SIG-M5 treated with dmso at 0.1 percent for 504 hours (cell line): ENCODE data around the gene CERS3.
"Not testable (repeated sequence)": the region's sequence is repeated elsewhere in the genome, so short reads cannot be mapped to it uniquely, and the experiment has no call there.

Experiments
- DNase-seq: peaks from one replicate; lab custom pipeline; 2025; ENCODE audit not compliant: unreplicated experiment; lab: John Stamatoyannopoulos, UW

Gene CERS3

GRCh38 chr15:100468285-100468684 is 60.5 kb downstream of the CERS3 start:
- no peak for DNase-seq

DNA sequence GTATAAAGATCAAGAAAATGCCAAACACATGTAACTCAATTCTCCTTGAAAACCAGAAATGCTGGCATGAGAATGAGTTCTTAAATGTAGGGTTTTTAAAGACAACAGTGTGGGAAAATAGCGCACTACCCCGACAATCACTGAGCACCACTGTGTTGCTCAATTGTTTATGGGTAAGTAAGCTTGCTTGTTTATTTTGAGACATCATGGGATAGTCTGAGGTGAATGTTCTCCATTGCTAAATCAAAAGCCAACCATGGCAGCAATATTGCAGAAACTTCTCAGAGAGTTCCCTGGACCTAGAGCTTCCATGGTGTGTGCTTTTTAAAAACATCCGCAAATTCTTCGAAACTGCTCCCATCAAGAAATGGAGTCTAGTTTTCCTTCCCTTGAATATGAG is 62.7 kb downstream of the CERS3 start:
- DNase-seq = no peak

DNA sequence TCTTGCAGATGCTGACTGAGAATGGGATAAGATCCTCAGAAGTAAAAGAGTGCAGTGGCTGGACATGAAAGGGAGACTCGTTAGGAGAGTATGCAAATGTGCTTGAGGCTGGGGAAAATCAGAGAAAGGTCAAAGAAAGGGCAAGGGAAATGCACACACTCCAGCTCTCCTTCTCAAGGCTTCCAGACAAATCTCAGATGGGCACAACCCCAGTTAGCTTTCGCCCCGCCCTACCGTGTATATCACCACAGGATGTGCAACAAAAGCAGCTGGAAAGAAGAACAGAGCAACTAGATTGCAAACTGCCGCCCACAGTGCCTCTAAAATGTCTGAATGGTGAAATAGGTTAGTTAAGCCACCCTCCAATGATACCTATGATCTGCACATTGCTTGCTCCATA is 63.9 kb downstream of the CERS3 start:
- no peak for DNase-seq

DNA sequence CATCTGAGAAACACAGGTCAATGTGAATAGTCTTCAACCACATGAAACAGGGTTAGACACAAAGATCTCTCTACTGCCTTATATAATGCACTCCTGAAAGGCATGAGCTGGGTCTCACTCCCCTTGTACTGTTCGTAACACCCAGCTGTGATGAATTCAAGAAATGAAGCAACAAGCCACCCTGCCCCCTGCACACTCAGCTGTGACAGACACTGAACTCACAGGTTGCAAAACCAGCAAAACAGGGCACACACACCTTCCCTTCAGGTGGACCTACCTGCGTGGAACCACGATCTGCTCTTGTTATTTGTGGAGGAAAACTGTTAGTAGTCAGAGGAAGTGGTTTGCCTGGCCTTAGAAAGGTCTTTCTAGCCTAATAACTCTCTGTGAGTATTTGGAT is 64.5 kb downstream of the CERS3 start:
- no peak for DNase-seq

DNA sequence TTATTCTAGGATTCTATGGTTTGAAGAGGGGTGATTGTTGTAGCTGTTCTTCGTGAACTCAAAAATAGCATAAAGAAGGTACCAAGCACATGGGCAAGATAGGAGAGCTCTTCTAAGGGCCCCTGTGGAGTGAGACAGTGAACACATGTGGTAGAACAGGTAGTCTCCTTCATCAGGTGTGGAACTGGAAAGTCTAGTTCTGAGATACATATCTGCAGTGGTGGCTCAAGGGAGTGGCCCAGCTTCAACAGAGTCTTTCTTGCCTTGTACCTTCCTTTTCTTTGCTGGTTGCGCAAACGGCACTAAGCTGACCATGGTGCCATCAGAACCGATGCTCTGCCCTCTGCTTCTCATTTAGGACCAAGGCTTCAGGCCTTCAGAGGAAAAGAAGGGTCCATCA is 65.2 kb downstream of the CERS3 start:
- DNase-seq = peak; percentile 70

- DNase-seq = no peak
Observed at GRCh38 chr15:100461049-100461448, 67.7 kb downstream of the CERS3 start.

- no peak for DNase-seq
Observed at GRCh38 chr15:100457201-100457600, 71.5 kb downstream of the CERS3 start.

DNA sequence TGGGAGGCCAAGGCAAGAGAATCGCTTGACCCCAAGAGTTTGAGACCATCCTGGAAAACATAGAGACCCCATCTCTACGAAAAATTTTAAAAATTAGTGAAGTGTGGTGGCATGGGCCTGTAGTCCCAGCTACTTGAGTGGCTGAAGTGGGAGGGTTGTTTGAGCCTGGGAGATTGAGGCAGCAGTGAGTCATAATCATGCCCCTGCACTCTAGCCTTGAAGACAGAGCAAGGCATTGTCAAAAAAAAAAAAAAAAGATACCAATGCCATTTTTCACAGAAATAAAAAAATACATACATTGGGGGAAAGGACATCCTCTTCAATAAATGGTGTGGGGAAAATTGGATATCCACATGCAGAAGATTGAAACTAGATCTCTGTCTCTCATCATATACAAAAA is 74.6 kb downstream of the CERS3 start:
- no peak for DNase-seq

DNA sequence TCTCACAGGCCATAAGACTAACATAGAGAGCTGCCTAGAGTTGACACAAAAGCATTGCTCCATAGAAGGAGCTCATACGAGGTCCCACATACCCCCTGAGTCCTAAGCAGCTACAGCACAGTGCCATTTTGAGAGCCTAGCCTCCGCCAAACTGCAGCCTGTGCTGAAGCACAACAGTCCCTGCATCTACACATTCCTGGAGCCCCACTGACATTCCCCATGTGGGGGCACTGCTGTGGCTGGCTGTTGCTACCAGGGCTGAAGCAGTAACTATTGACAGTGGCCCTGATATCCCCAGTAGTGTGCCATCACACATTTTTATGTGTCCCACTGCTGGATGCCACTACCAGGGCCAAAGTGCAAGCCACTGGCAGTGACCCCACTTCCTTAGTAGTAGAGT is 80.3 kb downstream of the CERS3 start:
- DNase-seq = no peak

DNA sequence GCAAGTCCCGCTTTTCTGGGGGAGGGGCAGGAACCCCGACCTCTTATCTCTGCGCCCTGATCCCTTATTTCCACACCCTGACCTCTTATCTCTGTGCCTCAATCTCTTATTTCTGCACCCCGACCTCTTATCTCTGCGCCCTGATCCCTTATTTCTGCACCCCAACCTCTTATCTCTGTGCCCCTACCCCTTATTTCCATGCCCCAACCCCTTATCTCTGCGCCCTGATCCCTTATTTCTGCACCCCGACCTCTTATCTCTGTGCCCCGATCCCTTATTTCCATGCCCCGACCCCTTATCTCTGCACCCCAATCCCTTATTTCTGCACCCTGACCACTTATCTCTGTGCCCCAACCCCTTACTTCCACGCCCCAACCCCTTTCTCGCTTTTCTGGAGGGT is 87.7 kb downstream of the CERS3 start:
- not testable (repeated sequence) for DNase-seq

DNA sequence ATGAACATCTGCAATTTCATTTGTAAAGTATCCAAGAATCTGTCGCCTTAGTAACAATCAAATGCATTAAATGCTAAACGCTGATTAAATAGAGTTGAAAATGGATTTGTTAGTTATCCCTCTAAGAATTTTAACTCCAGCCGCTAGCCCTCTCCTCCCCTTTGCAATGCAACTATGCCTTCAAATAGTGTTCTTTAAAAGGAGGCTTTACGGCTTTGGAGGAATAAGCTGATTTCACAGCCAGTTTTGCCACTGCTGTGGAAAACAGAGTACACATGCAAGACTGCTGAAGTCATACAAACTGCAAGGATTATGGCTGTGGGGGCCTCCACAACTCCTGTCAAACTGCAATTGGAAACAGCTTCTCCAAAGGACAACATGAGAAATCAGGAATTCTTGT is 89.2 kb downstream of the CERS3 start:
- DNase-seq = no peak

GRCh38 chr15:100438570-100438969 is 90.2 kb downstream of the CERS3 start:
- peak; percentile 26 for DNase-seq

- DNase-seq = no peak
Observed at GRCh38 chr15:100437261-100437660, 91.5 kb downstream of the CERS3 start.

DNA sequence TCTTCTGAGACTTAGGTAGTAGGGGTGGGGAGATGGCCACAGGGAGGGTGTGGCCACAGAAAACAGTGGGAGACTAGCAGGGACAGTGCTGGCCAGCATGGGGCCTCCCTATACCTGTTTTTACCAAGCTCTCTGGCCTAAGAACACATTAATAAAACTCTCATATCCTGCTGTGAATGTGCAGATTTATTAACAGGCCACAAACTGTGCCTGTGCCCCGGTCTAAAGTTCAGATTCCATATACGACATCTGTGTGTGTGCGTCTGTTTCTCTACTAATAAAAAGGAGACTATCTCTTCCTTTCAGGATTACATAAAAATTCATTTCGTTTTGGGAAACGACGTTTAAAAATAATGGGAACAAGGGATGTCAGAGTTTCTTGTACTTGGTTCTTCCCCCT is 94.2 kb downstream of the CERS3 start:
- DNase-seq = no peak

- DNase-seq = no peak
Observed at GRCh38 chr15:100434038-100434437, 94.7 kb downstream of the CERS3 start.

- DNase-seq = no peak
Observed at GRCh38 chr15:100433304-100433703, 95.4 kb downstream of the CERS3 start.

GRCh38 chr15:100430411-100430810 is 98.3 kb downstream of the CERS3 start:
- DNase-seq = no peak

GRCh38 chr15:100429116-100429728 is 99.5 kb downstream of the CERS3 start:
- no peak for DNase-seq

GRCh38 chr15:100426937-100427336 is 101.8 kb downstream of the CERS3 start:
- DNase-seq = no peak

GRCh38 chr15:100405179-100405578 is 123.6 kb downstream of the CERS3 start:
- DNase-seq = no peak

DNA sequence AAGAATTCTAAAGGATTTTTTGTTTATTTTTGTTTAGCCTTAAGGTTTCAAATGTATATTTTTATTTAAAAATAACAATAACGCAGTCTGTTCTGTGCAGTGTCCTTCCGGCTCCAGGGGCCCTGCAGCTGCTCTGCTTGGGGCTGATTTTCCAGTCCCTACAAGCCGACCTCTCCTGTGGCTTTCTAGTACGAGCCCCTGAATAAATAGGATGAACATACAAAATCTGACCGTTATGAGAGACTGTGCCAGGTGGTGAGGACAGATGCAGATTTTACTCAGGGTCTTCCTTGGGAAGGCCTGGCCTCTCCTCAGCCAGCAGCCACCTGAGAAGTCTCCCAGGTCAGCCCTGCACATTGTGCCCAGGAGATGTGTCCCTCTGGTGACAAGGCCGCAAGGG is 127.8 kb downstream of the CERS3 start:
- DNase-seq = no peak

GRCh38 chr15:100394736-100395440 is 133.9 kb downstream of the CERS3 start:
- DNase-seq = no peak

DNA sequence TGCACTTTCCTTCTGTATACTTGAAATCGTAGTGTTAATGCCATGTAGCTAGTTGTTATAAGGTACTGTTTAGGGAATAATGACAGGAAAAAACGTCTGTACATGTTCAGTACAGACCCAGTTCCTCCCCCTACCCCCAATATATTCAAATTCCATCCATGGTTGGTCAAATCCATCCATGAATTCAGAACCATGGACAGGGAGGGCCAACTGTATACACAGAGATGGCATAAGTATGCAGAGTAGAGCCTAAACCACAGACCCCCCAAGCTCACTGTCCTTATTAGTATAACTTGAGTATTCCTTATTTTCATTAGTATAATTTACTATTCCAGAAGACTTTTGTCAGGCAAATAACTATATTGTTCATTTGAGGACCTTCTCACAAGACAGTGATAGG is 135.7 kb downstream of the CERS3 start:
- DNase-seq = no peak
